ENCODE measurements around the gene TSPAN9.

Gene TSPAN9

DNA sequence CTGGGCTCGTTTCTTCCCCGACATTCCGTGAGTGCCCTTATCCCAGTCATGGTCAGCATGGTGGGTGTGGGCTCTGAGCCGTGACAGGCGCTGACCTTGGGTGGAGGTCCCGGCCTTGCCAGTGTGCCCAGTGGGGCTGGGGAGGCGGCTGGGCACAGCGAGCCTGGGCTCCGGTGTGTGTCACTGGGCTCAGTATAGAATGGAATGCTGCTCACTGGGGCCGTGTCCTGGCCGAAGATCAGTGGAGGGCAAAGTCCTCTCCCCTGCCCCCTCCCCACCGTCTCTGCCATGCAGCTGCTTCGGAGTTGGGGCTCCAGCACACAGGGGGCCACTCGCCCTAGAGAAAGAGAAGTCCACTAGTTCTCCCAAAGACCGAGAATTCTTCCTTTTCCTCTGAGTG is 164.4 kb downstream of the TSPAN9 start:
- Histone ChIP-seq H3K27ac (ENCODE audit: low read length) (no peak overlapping the region), H3K36me3 (ENCODE audit: insufficient read depth, low read depth, low read length) (no peaks in the 10 kb centered on the region), H3K4me1 (ENCODE audit: insufficient read depth, low read length) (peaks cover 2% of the 10 kb centered on the region), H3K27me3 (ENCODE audit: insufficient read depth, low read length) (no peaks in the 10 kb centered on the region), H3K9me3 (ENCODE audit: insufficient read depth, low read depth, low read length) (no peaks in the 10 kb centered on the region), H3K4me3 (ENCODE audit: low read length) (no peak overlapping the region), H3K9ac (ENCODE audit: low read depth, low read length) (no peak overlapping the region)

DNA sequence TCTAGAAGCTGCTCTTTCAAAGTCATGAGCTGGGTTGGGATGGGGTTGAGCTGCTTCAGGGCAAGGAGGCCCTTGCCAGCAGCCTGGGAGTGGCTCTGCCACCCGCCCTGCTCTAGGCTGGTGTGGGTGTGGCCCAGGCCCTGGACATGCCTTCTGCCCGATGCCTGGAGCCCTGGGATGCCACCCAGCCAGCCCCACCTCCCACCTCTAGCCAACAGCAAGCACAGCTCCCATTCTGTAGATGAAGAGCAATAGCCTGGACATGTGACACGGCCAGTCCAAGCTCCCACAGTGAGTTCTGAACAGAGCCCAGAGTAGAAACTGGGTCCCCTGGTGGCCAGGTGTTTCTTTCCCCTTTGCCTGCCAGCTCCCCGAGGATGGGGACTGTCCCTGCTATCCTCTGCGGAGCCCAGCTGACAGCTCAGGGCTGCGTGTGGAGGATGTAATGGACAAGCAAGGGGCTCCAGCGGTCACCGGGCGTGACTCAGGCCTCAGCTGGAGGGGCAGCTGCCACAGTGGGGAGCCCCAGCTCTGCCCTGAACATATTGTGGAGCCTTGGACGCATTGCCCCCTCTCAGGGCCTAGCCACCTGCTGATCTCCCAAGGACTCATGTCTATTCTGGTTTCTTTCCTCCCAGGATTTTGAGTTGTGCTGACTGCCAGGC is 165.2 kb downstream of the TSPAN9 start:
- Histone ChIP-seq H3K4me3 (ENCODE audit: low read length) (no peak overlapping the region), H3K4me1 (ENCODE audit: insufficient read depth, low read length) (no peaks in the 10 kb centered on the region; the same call in none of the 2 replicates), H3K27me3 (ENCODE audit: insufficient read depth, low read length) (no peaks in the 10 kb centered on the region), H3K27ac (ENCODE audit: low read length) (no peak overlapping the region), H3K9ac (ENCODE audit: low read depth, low read length) (no peak overlapping the region), H3K9me3 (ENCODE audit: insufficient read depth, low read depth, low read length) (no peaks in the 10 kb centered on the region), H3K36me3 (ENCODE audit: insufficient read depth, low read depth, low read length) (no peaks in the 10 kb centered on the region)

DNA sequence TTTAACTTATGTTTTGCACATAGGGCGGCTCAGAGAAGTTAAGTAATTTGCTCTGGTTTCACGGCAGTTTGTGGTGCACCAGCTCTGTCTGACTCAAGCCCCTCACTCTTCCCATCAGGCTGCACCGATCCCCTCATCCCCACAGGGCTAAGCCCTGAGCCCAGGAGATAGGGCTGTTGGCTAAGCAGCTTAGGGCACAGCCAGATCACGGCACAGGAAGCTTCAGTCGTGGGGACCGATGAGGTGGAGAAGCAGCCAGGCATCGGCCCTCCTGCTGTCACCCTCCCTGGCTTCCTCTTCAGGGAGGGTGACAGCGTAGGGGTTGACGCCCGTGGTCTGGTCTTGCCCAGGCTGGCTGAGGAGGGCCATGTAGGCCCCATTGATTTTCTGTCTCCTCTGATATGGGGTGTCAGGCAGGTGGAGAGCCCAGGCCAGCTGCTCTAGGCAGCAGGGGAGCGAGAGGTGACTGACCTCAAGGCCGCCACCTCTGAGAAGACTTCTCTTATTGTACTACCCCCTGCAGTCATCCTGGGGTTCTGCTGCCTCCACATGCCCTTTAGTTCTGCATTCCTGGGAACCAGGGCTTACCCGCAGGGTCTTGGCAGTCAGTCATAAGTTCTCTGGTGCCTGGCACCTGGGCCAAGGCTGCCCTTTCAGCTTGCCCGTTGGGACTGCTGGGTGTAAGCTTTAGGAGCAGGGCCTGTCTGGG is 166.4 kb downstream of the TSPAN9 start:
- Histone ChIP-seq H3K4me3 (ENCODE audit: low read length) (no peak overlapping the region), H3K36me3 (ENCODE audit: insufficient read depth, low read depth, low read length) (no peaks in the 10 kb centered on the region), H3K27ac (ENCODE audit: low read length) (no peak overlapping the region), H3K4me1 (ENCODE audit: insufficient read depth, low read length) (no peaks in the 10 kb centered on the region), H3K9me3 (ENCODE audit: insufficient read depth, low read depth, low read length) (no peaks in the 10 kb centered on the region), H3K9ac (ENCODE audit: low read depth, low read length) (no peak overlapping the region), H3K27me3 (ENCODE audit: insufficient read depth, low read length) (no peaks in the 10 kb centered on the region)

DNA sequence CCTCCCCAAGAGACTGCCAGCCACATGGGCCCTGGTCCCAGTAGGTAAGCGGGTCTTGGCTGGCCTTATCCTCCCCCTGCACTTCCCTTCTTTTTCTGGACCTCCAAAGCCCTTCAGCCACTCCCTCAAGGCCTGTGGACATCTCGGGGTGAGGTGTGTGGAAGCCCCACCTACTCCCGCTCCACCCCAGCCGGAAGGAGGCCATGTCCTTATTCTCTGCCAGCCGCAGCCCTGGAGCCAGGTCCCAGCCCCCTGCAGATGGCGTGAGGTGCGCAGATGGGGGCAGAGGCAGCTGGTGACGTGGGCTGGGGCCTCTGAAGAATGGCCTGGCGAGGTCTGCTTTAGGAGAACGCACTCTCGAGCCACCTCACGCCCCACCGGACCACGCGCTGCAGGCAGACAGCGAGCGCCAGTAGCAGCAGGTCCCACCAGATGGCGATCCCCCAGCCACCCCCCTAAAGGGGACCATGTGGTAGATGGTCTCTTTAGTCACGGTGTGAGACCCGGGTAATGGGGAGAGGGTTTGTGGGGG is 167.1 kb downstream of the TSPAN9 start:
- Histone ChIP-seq H3K9me3 (ENCODE audit: insufficient read depth, low read depth, low read length) (no peaks in the 10 kb centered on the region), H3K9ac (ENCODE audit: low read depth, low read length) (no peak overlapping the region), H3K27me3 (ENCODE audit: insufficient read depth, low read length) (no peaks in the 10 kb centered on the region), H3K27ac (ENCODE audit: low read length) (no peak overlapping the region), H3K4me1 (ENCODE audit: insufficient read depth, low read length) (no peaks in the 10 kb centered on the region), H3K36me3 (ENCODE audit: insufficient read depth, low read depth, low read length) (no peaks in the 10 kb centered on the region), H3K4me3 (ENCODE audit: low read length) (no peak overlapping the region)

DNA sequence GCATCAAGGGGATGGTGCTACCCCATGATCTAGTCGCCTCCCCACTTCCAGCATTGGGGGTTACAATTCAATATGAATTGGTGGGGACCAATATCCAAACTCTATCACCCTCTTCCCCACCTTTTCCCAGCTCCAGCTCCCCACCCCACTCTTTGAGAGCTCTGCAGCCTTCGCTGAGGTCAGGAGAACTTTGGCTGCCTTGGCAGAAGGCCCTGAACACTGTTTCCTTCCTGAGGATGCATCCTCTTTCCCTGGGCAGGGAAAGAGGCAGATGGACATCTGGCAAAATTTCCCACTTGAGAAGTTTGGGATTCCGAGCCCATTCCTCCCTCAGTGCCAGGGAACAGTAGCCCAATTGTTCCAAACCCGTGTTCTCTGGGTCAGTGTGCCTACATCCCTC is 169.1 kb downstream of the TSPAN9 start:
- Histone ChIP-seq H3K9ac (ENCODE audit: low read depth, low read length) (no peak overlapping the region), H3K27ac (ENCODE audit: low read length) (no peak overlapping the region), H3K4me3 (ENCODE audit: low read length) (no peak overlapping the region), H3K27me3 (ENCODE audit: insufficient read depth, low read length) (no peaks in the 10 kb centered on the region), H3K4me1 (ENCODE audit: insufficient read depth, low read length) (no peaks in the 10 kb centered on the region), H3K36me3 (ENCODE audit: insufficient read depth, low read depth, low read length) (no peaks in the 10 kb centered on the region), H3K9me3 (ENCODE audit: insufficient read depth, low read depth, low read length) (no peaks in the 10 kb centered on the region)

DNA sequence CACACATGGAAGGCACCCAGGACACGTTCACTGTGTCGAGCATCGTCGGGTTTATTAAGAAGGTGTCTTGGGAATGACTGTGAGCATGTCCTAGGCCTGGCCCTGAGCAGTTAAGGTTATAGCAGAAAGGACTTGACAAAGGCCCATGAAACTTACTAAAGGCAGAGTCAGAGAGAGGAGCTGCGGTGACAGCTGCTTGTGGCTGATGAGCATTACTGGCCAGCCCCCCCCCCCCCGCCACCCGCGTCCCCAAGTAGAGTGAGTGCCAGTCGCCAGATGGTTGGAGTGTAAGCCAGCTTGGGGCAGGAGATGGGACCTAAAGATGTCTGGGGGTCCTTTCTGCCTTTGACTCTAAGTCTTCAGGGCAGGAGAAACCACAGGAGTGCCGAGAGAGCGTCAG is 169.9 kb downstream of the TSPAN9 start:
- H3K36me3 ChIP-seq (ENCODE audit: insufficient read depth, low read depth, low read length) = no peaks in the 10 kb centered on the region
- H3K4me1 ChIP-seq (ENCODE audit: insufficient read depth, low read length) = no peaks in the 10 kb centered on the region
- no peak overlapping the region for H3K4me3 ChIP-seq (ENCODE audit: low read length)
- H3K27me3 ChIP-seq (ENCODE audit: insufficient read depth, low read length) = no peaks in the 10 kb centered on the region
- H3K9ac ChIP-seq (ENCODE audit: low read depth, low read length) = no peak overlapping the region
- H3K9me3 ChIP-seq (ENCODE audit: insufficient read depth, low read depth, low read length) = no peaks in the 10 kb centered on the region
- H3K27ac ChIP-seq (ENCODE audit: low read length) = no peak overlapping the region

DNA sequence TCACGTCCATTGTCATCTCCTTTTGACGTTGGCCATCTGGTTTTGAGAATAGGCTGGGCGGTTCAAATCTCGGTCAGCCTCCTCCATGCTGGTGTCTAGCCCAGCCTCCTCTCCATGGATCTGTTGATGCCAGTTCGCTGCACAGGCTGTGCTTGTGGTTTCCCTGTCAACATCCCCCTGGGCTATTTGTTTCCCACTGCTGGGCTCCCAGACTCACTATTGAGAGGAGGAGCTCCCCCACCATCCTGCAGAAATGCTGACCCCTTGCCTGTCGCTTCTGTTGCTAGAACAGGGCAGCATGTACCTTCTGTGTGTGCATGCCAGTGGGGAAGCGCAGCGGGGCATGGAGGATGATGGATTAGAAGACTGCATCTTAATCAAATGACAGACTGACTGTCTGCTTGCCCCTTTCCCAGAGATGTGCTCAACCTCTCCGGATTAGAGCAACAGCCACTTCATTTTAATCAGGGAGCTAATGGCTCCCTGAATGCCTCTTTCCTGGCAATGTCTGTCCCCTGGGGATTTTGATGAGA is 170.5 kb downstream of the TSPAN9 start:
- Histone ChIP-seq H3K4me1 (ENCODE audit: insufficient read depth, low read length) (no peaks in the 10 kb centered on the region), H3K36me3 (ENCODE audit: insufficient read depth, low read depth, low read length) (no peaks in the 10 kb centered on the region), H3K9ac (ENCODE audit: low read depth, low read length) (no peak overlapping the region), H3K4me3 (ENCODE audit: low read length) (no peak overlapping the region), H3K9me3 (ENCODE audit: insufficient read depth, low read depth, low read length) (no peaks in the 10 kb centered on the region), H3K27me3 (ENCODE audit: insufficient read depth, low read length) (no peaks in the 10 kb centered on the region), H3K27ac (ENCODE audit: low read length) (no peak overlapping the region)

DNA sequence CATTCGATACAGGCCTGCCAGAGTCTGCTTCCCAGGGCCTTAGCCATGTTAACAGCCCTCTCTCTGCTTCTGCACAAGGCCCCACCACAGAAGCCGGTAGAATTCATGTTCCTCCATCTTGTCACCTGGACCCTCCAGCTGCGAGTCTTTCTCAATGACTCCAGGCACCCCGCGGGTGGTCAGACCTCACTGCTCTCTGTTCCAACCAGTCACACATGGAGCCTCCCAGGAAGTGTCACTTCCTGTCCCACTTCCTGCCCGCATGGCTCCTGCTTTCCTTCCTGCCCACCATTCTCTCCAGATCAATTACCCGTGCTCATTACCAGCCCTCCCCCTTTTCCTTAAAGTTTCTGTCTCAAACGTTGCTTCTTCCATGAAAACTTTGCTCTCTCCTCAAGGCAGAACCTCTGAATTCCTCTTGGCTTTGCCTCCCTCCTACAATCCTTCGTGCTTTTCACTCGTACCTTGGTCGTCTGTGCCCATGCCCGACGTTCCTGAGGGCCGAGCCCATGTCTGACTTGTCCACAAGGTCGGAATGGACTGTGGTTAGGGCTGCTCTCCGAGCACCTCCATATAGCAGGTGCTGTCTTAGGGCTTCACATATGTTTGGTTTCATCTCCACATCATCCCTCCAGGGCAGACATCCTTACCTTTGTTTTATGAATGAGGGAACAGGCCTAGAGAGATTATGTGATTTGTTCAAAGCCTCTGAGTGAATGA is 172.1 kb downstream of the TSPAN9 start:
- Histone ChIP-seq H3K9me3 (ENCODE audit: insufficient read depth, low read depth, low read length) (no peaks in the 10 kb centered on the region), H3K27ac (ENCODE audit: low read length) (no peak overlapping the region), H3K27me3 (ENCODE audit: insufficient read depth, low read length) (no peaks in the 10 kb centered on the region), H3K4me3 (ENCODE audit: low read length) (no peak overlapping the region), H3K9ac (ENCODE audit: low read depth, low read length) (no peak overlapping the region), H3K4me1 (ENCODE audit: insufficient read depth, low read length) (no peaks in the 10 kb centered on the region), H3K36me3 (ENCODE audit: insufficient read depth, low read depth, low read length) (no peaks in the 10 kb centered on the region)

DNA sequence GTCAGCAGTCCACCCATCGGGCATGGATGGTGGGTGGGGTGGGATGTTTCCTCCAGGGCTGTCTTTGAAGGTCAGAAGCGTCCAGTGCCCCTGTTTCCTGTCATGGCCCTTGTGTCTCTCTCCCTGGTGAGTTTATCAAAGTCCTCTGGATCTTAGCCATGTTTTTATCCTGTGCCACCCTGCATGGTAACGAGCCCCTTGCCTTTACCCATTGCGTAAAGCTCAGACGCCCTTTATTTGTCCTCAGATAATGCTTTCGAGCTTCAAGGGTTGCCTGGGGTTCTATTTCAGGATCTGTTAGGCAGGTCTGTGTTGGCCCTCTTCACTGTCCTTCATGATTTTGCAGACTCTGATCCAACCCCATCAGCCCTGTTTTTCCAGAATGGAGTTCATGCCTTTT is 172.9 kb downstream of the TSPAN9 start:
- Histone ChIP-seq H3K9me3 (ENCODE audit: insufficient read depth, low read depth, low read length) (no peaks in the 10 kb centered on the region), H3K36me3 (ENCODE audit: insufficient read depth, low read depth, low read length) (no peaks in the 10 kb centered on the region), H3K9ac (ENCODE audit: low read depth, low read length) (no peak overlapping the region), H3K4me3 (ENCODE audit: low read length) (no peak overlapping the region), H3K27me3 (ENCODE audit: insufficient read depth, low read length) (no peaks in the 10 kb centered on the region), H3K27ac (ENCODE audit: low read length) (no peak overlapping the region), H3K4me1 (ENCODE audit: insufficient read depth, low read length) (no peaks in the 10 kb centered on the region)

DNA sequence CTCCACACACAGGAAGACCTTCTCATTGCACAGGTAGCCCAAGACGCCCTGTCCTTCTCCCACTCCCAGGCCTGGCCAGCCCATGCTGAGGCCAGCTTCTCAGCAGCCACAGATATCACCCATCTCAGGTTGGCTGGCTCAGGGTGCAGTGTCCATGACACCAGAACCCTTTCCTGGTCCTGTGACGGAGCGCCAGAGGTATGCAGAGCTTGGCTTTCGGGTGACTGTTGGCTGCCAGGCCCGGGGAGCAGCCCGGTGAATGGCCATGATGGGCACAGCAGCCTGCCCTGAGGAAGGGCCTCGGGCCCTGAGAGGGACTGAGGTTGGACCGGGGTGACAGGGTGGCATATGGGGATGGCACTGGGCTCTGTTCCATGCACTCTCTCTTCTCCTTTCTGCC is 173.4 kb downstream of the TSPAN9 start:
- Histone ChIP-seq H3K27ac (ENCODE audit: low read length) (no peak overlapping the region), H3K4me1 (ENCODE audit: insufficient read depth, low read length) (no peaks in the 10 kb centered on the region), H3K9me3 (ENCODE audit: insufficient read depth, low read depth, low read length) (no peaks in the 10 kb centered on the region), H3K9ac (ENCODE audit: low read depth, low read length) (no peak overlapping the region), H3K27me3 (ENCODE audit: insufficient read depth, low read length) (no peaks in the 10 kb centered on the region), H3K36me3 (ENCODE audit: insufficient read depth, low read depth, low read length) (no peaks in the 10 kb centered on the region), H3K4me3 (ENCODE audit: low read length) (no peak overlapping the region)

DNA sequence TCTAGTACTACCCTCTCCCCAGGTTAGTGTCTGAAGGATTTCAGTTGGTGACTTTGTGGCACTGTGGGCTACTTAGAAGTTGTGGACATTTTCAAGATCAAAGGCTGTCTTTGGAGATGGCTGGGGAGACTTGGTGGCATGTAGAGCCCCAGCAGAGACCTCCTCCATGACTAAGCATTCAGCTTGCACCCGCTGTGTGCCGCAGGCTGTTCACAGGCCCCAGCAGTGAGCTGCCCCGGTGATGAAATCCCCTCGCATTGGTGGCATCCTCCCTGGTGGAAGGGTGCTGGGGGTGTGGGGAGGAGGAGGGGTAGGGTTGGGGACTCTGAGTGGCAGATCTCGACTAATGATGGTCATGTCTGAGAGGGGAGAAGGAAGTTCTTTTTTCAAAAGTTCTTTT is 173.9 kb downstream of the TSPAN9 start:
- H3K9ac ChIP-seq (ENCODE audit: low read depth, low read length) = no peak overlapping the region
- H3K4me3 ChIP-seq (ENCODE audit: low read length) = no peak overlapping the region
- no peaks in the 10 kb centered on the region for H3K9me3 ChIP-seq (ENCODE audit: insufficient read depth, low read depth, low read length)
- H3K27ac ChIP-seq (ENCODE audit: low read length) = no peak overlapping the region
- no peaks in the 10 kb centered on the region for H3K27me3 ChIP-seq (ENCODE audit: insufficient read depth, low read length)
- no peaks in the 10 kb centered on the region for H3K36me3 ChIP-seq (ENCODE audit: insufficient read depth, low read depth, low read length)
- no peaks in the 10 kb centered on the region for H3K4me1 ChIP-seq (ENCODE audit: insufficient read depth, low read length)
